ENCODE data around the gene FRMPD4.
"Not testable (repeated sequence)": the region's sequence is repeated elsewhere in the genome, so short reads cannot be mapped to it uniquely, and the experiment has no call there.

- TF ChIP-seq HMGA1 (CRISPR knock-in tag; conservative IDR thresholded peaks at IDR 0.05); CTCF (CRISPR knock-in tag; IDR thresholded peaks at IDR 0.05): not testable (repeated sequence)
These were observed 377.1 kb downstream of the FRMPD4 start for GRCh38 chrX:12515384-12515783.

All from HepG2 (cell line).